HFFc6 (cell line): Measurements from ENCODE around the gene MYH6. TPM values are rescaled to one million over a fixed set of nuclear protein-coding genes. Genes with fewer than 3 reads are reported as not detected.
"Not testable (repeated sequence)": the region's sequence is repeated elsewhere in the genome, so short reads cannot be mapped to it uniquely, and the experiment has no call there.

ENCODE experiments used
- DNase-seq: peaks from one replicate; pipeline ENCODE4 v3.0.0-alpha.2; 2018
- H3K27ac Mint-ChIP-seq: 2 replicates; pipeline ENCODE4 v1.8.0; 2020; ENCODE audit warnings: mild to moderate bottlenecking, mixed read lengths
- H3K27me3 Mint-ChIP-seq: 2 replicates; pipeline ENCODE4 v1.8.0; 2021; ENCODE audit warnings: mild to moderate bottlenecking, moderate library complexity, mixed read lengths; ENCODE audit not compliant: insufficient read depth
- H3K36me3 Mint-ChIP-seq: 2 replicates; pipeline ENCODE4 v1.8.0; 2021; ENCODE audit warnings: low read depth, mixed read lengths
- H3K4me1 Mint-ChIP-seq: 2 replicates; pipeline ENCODE4 v1.8.0; 2020; ENCODE audit warnings: low read depth, mixed read lengths
- H3K4me3 Mint-ChIP-seq: 2 replicates; pipeline ENCODE4 v1.8.0; 2020; ENCODE audit warnings: mild to moderate bottlenecking, moderate library complexity, mixed read lengths
- H3K9me3 Mint-ChIP-seq: 2 replicates; pipeline ENCODE4 v1.8.0; 2020; ENCODE audit warnings: mild to moderate bottlenecking, mixed read lengths
- long read RNA-seq: library from polyadenylated mRNA; unstranded; transcript quantifications from one replicate; pipeline ENCODE4 v2.0.0, GENCODE V29; 2019
- total RNA-seq, 6 experiments: library from RNA; stranded (reverse); fragmentation: NEBNext Ultra II Directional; extraction: Animal tissue kit (Norgen Biotek cat#: 25700); gene quantifications; 2 replicates in 1 of 6; 3 replicates in 5 of 6; pipeline ENCODE4 v1.2.3, GENCODE V29; 2021
- TF ChIP-seq, protein P1 (sequence below): fragments of 200-600 bp; sonication (generic); IDR thresholded peaks from 2 replicates; pipeline ENCODE4 v1.5.0; 2021; ENCODE audit warnings: antibody characterized with exemption, mild to moderate bottlenecking

Gene MYH6
- total RNA-seq: not detected
- long read RNA-seq: 0 reads

DNA sequence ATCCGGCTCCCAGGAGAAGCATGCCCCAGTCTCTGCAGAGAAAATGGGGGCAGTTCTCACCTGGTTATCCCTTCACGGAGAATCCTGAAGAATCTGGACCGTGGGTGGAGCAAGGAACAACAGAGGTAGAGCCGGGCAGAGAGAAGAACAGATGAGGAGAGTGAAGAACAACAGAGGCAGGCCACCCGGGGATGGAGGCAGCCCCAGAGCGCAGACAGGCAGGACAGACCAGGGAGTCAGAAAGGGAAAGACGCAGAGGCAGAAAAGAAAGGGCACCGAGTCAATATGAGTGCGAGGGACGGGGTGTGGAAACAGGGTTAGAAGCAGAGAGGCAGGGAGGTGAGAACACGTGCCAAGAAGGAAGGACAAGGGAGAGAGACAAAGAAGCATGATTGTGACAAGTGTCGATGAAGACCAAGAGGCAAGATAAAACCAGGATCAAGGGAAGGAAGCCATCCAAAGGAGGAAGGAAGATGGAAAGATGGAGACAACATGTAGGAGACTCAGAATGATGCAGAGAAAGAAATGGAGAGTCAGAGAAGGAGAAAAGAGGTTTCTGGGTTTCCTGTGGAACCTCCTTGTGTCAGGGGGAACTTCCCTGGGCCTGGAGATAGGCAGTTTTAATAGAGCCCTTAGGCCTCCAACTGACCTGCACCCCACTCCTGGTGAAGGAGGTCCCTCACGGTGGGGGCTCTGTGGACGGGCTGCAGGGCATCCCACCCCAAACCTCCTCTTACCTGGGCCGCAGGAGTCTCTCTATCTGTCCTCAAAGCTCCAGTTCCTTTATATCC lies at the start of gene MYH6:
Gene MYH6, minus strand, starts transcription at position 758 of the 791 bp plus-strand sequence. CDS start 1,050 bp downstream, outside the sequence.
- no peaks in the 10 kb centered on the region for H3K9me3 Mint-ChIP-seq
- DNase-seq: no peak
- TF ChIP-seq, protein P1, sequence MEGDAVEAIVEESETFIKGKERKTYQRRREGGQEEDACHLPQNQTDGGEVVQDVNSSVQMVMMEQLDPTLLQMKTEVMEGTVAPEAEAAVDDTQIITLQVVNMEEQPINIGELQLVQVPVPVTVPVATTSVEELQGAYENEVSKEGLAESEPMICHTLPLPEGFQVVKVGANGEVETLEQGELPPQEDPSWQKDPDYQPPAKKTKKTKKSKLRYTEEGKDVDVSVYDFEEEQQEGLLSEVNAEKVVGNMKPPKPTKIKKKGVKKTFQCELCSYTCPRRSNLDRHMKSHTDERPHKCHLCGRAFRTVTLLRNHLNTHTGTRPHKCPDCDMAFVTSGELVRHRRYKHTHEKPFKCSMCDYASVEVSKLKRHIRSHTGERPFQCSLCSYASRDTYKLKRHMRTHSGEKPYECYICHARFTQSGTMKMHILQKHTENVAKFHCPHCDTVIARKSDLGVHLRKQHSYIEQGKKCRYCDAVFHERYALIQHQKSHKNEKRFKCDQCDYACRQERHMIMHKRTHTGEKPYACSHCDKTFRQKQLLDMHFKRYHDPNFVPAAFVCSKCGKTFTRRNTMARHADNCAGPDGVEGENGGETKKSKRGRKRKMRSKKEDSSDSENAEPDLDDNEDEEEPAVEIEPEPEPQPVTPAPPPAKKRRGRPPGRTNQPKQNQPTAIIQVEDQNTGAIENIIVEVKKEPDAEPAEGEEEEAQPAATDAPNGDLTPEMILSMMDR: no peak

DNA sequence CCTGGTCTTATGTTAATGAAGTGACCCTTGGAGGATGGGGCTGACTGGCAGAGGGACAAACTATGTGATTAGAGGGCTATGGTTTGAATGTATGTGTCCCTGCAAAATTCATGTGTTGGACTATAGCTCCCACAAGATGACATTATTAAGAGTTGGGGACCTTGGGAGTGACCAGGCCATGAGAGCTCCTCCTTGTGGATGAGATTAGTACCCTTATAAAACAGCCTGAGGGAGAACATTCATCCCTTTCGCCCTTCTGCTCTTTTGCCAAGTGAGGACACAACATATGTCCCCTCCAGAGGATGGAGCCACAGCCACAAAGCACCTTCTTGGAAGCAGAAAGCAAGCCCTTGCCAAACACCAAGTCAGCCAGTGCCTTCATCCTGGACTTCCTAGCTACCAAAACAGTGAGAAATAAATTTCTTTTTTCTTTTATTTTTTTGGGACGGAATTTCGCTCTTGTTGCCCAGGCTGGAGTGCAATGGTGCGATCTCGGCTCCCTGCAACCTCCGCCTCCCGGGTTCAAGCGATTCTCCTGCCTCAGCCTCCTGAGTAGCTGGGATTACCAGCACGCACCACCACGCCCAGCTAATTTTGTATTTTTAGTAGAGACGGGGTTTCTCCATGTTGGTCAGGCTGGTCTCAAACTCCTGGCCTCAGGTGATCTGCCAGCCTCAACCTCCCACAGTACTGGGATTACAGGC lies 49.0 kb upstream of the MYH6 start:
- not testable (repeated sequence) for H3K4me3 Mint-ChIP-seq, H3K9me3 Mint-ChIP-seq, H3K4me1 Mint-ChIP-seq, H3K36me3 Mint-ChIP-seq, H3K27ac Mint-ChIP-seq
- peak; percentile 28 for DNase-seq
- TF ChIP-seq, protein P1: peak; percentile 67
- H3K27me3 Mint-ChIP-seq: peaks cover 18% of the 10 kb centered on the region

More for the DNA sequence above, at the start of gene MYH6:
- no peak within 1 kb of the TSS for H3K27ac Mint-ChIP-seq
- H3K36me3 Mint-ChIP-seq: no peaks in the 10 kb centered on the region
- no peaks in the 10 kb centered on the region for H3K4me1 Mint-ChIP-seq
- no peak within 1 kb of the TSS for H3K4me3 Mint-ChIP-seq
- peaks cover 68% of the 10 kb centered on the region for H3K27me3 Mint-ChIP-seq

DNA sequence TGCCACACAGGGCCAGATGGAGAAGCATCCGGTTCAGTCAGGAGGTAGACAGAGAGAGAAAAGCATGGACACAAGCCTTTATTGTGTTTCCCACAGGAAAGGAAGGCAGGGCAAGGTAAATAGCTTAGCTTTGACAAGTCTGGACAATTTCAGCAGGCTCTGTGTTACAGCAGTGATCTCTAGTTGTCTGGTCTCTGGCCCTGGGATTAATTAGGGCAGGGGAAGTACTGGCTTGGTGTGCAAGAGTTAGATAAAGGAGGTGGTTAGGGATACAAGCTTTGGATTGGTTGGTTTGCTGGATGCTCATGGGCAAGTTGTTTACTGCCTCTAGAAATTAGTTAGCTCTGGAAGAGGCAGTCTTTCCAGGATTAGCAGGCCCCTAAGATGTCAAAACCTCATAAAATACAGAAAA lies 46.4 kb upstream of the MYH6 start:
- DNase-seq: no peak
- H3K36me3 Mint-ChIP-seq: no peaks in the 10 kb centered on the region
- no peaks in the 10 kb centered on the region for H3K4me1 Mint-ChIP-seq
- TF ChIP-seq, protein P1: no peak
- no peaks in the 10 kb centered on the region for H3K9me3 Mint-ChIP-seq
- no peak overlapping the region for H3K27ac Mint-ChIP-seq
- no peak overlapping the region for H3K4me3 Mint-ChIP-seq
- peaks cover 20% of the 10 kb centered on the region for H3K27me3 Mint-ChIP-seq

DNA sequence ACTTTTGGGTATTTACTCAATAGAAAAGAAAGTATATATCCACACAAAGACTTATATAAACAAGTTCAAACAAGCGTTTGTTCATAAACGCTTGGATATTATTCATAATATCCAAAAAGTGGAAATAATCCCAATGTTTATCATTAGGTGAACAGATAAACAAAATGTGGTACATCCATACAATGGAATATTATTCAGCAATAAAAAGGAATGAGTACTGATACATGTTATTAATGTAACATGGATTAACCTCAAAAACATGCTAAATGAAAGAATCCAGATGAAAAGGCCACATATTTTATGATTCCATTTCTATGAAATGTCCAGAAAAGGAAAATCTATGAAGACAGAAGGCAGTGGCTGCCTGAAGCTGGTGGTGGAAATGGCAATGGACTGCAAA lies 44.2 kb upstream of the MYH6 start:
- Mint-ChIP-seq H3K9me3 (no peaks in the 10 kb centered on the region), H3K4me3 (no peak overlapping the region), H3K4me1 (no peaks in the 10 kb centered on the region), H3K27me3 (peaks cover 28% of the 10 kb centered on the region), H3K36me3 (no peaks in the 10 kb centered on the region), H3K27ac (no peak overlapping the region)
- TF ChIP-seq, protein P1: no peak
- no peak for DNase-seq

DNA sequence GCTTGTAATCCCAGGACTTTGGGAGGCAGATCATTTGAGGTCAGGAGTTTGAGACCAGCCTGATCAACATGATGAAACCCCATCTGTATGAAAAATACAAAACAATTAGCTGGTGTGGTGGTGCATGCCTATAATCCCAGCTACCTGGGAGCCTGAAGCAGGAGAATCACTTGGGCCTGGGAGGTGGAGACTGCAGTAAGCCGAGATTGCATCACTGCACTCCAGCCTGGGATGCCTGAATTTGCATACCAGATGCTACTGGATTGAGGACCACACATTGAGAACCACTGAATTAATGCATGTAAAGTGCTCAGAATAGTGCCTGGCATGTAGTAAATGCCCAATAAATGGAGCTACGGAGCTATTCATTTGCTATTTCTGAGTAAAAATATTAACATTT lies 42.3 kb upstream of the MYH6 start:
- no peak overlapping the region for H3K4me3 Mint-ChIP-seq
- peaks cover 26% of the 10 kb centered on the region for H3K27me3 Mint-ChIP-seq
- no peaks in the 10 kb centered on the region for H3K36me3 Mint-ChIP-seq
- DNase-seq: no peak
- H3K9me3 Mint-ChIP-seq: no peaks in the 10 kb centered on the region
- TF ChIP-seq, protein P1: no peak
- no peaks in the 10 kb centered on the region for H3K4me1 Mint-ChIP-seq
- no peak overlapping the region for H3K27ac Mint-ChIP-seq
